ENCODE results near the gene BCOR.

Gene BCOR

DNA sequence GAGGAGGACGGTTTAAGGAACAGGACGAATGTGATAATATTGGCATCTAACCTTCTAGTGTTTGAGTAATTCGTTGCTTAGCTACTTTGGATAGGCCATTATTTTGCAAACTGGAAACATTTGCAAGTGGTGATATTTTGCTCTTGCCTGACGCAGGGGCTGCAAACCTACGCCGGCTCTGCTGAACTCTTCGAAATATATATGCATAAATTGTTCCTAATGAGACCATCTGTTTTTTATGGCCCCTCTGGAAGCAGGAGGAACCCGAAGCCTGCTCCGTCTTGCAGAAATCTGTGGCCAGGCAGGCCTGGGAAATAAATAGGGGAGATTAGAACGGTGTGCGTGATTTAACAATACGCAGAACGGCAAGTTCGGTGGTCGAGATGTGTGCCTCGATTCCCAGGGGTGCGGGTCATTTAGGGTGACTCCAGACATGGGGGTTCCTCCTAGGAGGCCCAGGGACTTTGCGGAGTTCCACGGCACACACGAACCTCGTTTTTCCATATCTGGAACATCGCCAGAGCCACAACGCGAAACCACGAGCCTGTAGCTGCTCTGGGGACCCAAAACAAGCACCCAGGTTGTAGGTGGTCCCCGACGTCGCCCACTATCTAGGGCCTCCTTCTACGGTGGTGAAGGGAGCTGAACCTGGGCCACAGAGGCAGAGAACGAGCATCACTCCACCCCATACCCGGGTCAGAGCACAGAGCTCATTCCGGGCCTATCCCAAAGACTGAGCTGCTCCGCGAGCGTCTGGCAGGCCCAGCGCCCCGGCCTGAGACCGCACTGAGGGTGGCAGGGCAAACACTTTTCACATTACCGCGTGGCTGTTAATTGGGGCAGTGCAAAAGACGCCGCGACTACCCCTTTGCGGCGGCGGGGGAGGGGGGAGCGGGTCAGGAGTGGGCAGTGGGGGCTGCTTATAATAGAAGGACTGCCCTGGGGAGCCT is 89.7 kb downstream of the BCOR start:
- no peaks in the 10 kb centered on the region for H3K27me3 ChIP-seq (ENCODE audit: insufficient read depth, poor library complexity, severe bottlenecking)
- peaks cover 12% of the 10 kb centered on the region for H3K4me1 ChIP-seq (ENCODE audit: insufficient read depth, poor library complexity, severe bottlenecking)
- no peaks in the 10 kb centered on the region for H3K9me3 ChIP-seq (ENCODE audit: severe bottlenecking)
- TF ChIP-seq, protein P1, sequence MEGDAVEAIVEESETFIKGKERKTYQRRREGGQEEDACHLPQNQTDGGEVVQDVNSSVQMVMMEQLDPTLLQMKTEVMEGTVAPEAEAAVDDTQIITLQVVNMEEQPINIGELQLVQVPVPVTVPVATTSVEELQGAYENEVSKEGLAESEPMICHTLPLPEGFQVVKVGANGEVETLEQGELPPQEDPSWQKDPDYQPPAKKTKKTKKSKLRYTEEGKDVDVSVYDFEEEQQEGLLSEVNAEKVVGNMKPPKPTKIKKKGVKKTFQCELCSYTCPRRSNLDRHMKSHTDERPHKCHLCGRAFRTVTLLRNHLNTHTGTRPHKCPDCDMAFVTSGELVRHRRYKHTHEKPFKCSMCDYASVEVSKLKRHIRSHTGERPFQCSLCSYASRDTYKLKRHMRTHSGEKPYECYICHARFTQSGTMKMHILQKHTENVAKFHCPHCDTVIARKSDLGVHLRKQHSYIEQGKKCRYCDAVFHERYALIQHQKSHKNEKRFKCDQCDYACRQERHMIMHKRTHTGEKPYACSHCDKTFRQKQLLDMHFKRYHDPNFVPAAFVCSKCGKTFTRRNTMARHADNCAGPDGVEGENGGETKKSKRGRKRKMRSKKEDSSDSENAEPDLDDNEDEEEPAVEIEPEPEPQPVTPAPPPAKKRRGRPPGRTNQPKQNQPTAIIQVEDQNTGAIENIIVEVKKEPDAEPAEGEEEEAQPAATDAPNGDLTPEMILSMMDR (IDR thresholded peaks at IDR 0.05; ENCODE audit: poor library complexity, severe bottlenecking): no peak
- DNase-seq (ENCODE audit: low spot score) (no peak), ATAC-seq (ENCODE audit: low read depth) (no peak)
- H3K27ac ChIP-seq (ENCODE audit: poor library complexity, severe bottlenecking): no peak overlapping the region
- H3K36me3 ChIP-seq (ENCODE audit: low read depth): no peaks in the 10 kb centered on the region
- no peak overlapping the region for H3K4me3 ChIP-seq (ENCODE audit: severe bottlenecking)

DNA sequence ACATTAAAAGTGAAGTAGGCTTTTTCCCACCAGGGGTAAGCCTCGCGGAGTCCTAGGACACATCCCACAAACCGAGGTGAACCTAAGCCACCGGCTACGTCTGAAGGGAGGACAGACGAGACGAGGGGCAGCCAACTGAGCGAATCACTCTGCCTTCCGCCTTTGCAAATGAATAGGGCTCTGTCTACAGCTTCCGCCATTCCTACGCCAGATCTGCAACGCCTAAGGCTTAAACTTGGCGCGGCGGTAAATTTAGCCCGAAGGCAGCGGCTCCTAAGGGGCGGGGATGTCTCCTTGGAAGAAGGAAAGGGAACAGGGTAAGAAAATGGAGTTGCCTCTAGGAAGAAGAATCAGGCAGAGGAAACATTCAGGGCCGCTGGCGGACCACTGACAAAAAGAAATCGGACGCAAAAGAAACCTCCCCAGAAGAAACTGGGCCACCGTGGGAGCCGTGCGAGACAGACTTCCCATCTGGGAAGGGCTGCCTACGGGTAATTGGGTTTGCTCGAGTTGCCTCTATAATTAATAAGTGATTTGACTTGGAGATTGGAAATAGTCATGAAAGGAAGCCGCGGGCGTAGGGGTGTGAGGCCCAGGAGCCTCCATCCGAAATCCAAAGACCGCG is 90.5 kb downstream of the BCOR start:
- no peak overlapping the region for H3K27ac ChIP-seq (ENCODE audit: poor library complexity, severe bottlenecking)

DNA sequence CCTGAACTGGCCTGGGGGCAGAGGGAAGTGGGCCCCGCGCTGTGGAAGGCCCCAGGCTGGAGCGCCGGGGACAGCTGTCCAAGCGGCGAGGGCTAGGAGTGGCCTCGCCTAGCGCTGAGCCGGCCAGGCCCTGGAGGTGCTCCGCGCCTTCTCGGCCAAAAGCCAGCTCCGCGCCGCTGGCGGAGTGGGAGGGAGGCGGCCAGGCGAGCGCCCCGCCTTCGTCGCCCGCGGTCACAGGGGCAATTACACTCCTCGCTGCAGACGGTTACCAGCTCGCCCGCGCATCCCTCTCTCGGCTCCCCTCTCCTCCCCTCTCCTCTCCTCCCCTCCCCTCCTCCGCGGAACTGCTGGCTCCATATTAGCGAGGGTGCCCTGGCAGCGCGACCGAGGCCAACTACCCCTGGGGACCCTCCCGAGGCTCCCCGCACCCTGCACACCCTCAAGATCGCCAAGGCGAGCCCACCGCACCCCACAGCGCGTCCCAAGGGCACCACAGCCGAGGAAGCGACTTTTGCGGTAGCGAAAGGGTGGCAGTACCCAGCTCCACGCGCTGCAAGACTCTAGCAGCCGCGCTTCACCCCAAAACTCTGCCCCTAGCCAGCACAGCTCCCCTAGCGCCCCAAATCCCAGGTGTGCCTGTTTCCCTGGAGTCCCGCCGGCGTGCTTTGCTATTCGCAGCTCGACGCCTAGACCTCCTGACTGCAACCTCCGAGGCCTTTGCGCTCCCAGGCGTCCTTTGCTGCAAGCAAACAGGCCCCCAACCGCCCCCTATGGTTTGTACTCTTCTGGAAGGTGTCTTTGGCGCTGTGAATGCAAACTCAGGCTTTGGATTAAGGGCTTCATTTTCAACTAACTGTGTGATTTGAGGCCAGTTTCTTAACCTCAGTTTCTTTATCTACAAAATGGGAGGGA is 91.4 kb downstream of the BCOR start:
- DNase-seq (ENCODE audit: low spot score): no peak
- Histone ChIP-seq H3K4me1 (ENCODE audit: insufficient read depth, poor library complexity, severe bottlenecking) (no peaks in the 10 kb centered on the region), H3K27ac (ENCODE audit: poor library complexity, severe bottlenecking) (no peak overlapping the region), H3K9me3 (ENCODE audit: severe bottlenecking) (no peaks in the 10 kb centered on the region), H3K4me3 (ENCODE audit: severe bottlenecking) (no peak overlapping the region), H3K36me3 (ENCODE audit: low read depth) (no peaks in the 10 kb centered on the region), H3K27me3 (ENCODE audit: insufficient read depth, poor library complexity, severe bottlenecking) (no peaks in the 10 kb centered on the region)
- TF ChIP-seq, protein P1 (IDR thresholded peaks at IDR 0.05; ENCODE audit: poor library complexity, severe bottlenecking): no peak
- 0 out of 3 replicates have a peak, but pooled peaks have one; percentile 23 for ATAC-seq (ENCODE audit: low read depth)

More for the DNA sequence above, 90.5 kb downstream of the BCOR start:
- Histone ChIP-seq H3K27me3 (ENCODE audit: insufficient read depth, poor library complexity, severe bottlenecking) (no peaks in the 10 kb centered on the region), H3K4me3 (ENCODE audit: severe bottlenecking) (no peak overlapping the region), H3K4me1 (ENCODE audit: insufficient read depth, poor library complexity, severe bottlenecking) (peaks cover 7% of the 10 kb centered on the region), H3K9me3 (ENCODE audit: severe bottlenecking) (no peaks in the 10 kb centered on the region), H3K36me3 (ENCODE audit: low read depth) (no peaks in the 10 kb centered on the region)
- ATAC-seq (ENCODE audit: low read depth): no peak
- DNase-seq (ENCODE audit: low spot score): no peak
- TF ChIP-seq, protein P1 (IDR thresholded peaks at IDR 0.05; ENCODE audit: poor library complexity, severe bottlenecking): no peak

DNA sequence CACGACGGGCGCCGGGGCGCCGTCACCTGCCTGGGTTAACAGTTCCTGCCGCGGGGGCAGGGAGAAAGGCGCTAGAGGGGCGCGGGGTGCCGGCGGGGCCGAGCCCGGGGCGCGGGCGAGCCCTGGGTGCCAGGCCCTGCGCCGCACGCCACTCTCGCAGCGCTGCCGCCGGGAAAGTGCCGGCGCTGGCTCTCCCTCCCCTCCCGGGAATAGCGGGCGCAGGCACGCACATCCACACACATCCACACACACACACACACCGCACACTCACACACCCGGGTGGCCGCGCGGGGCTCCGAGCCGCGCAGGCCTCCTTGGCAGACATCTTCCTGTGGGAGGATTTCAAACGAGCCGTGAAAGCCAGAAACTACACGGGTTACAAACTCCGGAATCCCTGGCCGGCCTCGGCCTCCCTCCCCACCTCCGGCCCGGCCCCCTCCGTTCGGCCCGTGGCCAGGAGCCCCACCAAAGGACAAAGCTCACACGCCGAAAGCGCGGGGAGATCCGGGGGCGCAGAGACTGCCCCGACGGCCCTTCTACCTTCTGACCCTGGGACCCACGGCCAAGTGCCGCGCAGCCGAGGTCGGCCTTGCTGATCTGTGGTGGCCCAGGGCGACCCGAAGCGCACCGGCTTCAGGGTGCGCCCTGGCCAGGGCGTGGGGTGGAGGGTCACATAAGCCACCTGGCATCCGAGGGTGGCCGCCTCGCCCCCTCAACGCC is 92.3 kb downstream of the BCOR start:
- Histone ChIP-seq H3K27ac (ENCODE audit: poor library complexity, severe bottlenecking) (no peak overlapping the region), H3K9me3 (ENCODE audit: severe bottlenecking) (no peaks in the 10 kb centered on the region), H3K27me3 (ENCODE audit: insufficient read depth, poor library complexity, severe bottlenecking) (no peaks in the 10 kb centered on the region), H3K4me3 (ENCODE audit: severe bottlenecking) (no peak overlapping the region), H3K4me1 (ENCODE audit: insufficient read depth, poor library complexity, severe bottlenecking) (no peaks in the 10 kb centered on the region), H3K36me3 (ENCODE audit: low read depth) (no peaks in the 10 kb centered on the region)
- no peak for ATAC-seq (ENCODE audit: low read depth)
- TF ChIP-seq, protein P1 (IDR thresholded peaks at IDR 0.05; ENCODE audit: poor library complexity, severe bottlenecking): no peak
- no peak for DNase-seq (ENCODE audit: low spot score)

All from RWPE2 (cell line).